Breast epithelium (tissue), 3 donors: ENCODE data around the gene SYF2.
"Not testable (repeated sequence)": the region's sequence is repeated elsewhere in the genome, so short reads cannot be mapped to it uniquely, and the experiment has no call there.

ENCODE experiments used
- POLR2A ChIP-seq: fragments of 450-650 bp; IDR thresholded peaks from one replicate; pipeline ENCODE4 v1.6.1; 2016; ENCODE audit warnings: antibody characterized with exemption, mild to moderate bottlenecking, moderate library complexity
- POLR2AphosphoS5 ChIP-seq, 3 donors: sonication (generic); formaldehyde crosslinking; IDR thresholded peaks; one replicate each; pipeline ENCODE4 v1.6.1; 2017; ENCODE audit warnings: antibody characterized with exemption in 3 of 3
- TF ChIP-seq, protein P1 (sequence below), 3 donors: fragments of 450-650 bp; IDR thresholded peaks; one replicate each; pipeline ENCODE4 v1.5.1; 2016 to 2017; ENCODE audit warnings: antibody characterized with exemption in 3 of 3, mild to moderate bottlenecking in 3 of 3, moderate library complexity in 3 of 3

GRCh38 chr1:25278358-25278757, 46.1 kb upstream of the SYF2 start:
- TF ChIP-seq, protein P1, sequence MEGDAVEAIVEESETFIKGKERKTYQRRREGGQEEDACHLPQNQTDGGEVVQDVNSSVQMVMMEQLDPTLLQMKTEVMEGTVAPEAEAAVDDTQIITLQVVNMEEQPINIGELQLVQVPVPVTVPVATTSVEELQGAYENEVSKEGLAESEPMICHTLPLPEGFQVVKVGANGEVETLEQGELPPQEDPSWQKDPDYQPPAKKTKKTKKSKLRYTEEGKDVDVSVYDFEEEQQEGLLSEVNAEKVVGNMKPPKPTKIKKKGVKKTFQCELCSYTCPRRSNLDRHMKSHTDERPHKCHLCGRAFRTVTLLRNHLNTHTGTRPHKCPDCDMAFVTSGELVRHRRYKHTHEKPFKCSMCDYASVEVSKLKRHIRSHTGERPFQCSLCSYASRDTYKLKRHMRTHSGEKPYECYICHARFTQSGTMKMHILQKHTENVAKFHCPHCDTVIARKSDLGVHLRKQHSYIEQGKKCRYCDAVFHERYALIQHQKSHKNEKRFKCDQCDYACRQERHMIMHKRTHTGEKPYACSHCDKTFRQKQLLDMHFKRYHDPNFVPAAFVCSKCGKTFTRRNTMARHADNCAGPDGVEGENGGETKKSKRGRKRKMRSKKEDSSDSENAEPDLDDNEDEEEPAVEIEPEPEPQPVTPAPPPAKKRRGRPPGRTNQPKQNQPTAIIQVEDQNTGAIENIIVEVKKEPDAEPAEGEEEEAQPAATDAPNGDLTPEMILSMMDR (IDR thresholded peaks at IDR 0.05): not testable (repeated sequence)
- TF ChIP-seq POLR2A; POLR2AphosphoS5 (IDR thresholded peaks at IDR 0.05): not testable (repeated sequence)
